Stimulated activated CD8-positive, alpha-beta memory T cell treated with anti-CD3 and anti-CD28 coated beads, Interleukin-7, amount 100 ng/mL, for 24 hours (primary cell): ENCODE results near the gene PSD.

ENCODE experiments used
- DNase-seq: peaks from one replicate; pipeline ENCODE4 v3.0.0-alpha.2; 2020; ENCODE audit warnings: low read depth

The PSD gene

DNA sequence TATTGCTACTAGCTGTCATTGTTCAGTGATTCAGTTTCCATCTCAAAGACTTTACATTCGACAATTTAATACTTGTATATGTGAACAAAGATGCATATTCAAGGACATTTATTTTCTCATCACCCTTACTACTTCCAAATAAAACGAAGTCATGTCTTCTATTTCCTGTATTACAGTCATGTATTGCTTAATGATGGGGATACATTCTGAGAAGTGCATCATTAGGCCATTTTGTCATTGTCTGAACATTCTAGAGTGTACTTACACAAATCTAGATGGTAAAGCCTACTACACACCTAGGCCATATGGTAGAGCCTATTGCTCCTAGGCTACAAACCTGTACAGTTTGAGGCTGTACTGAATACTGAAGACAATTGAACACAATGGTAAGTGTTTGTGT, 26.3 kb upstream of the PSD start:
- no peak for DNase-seq

DNA sequence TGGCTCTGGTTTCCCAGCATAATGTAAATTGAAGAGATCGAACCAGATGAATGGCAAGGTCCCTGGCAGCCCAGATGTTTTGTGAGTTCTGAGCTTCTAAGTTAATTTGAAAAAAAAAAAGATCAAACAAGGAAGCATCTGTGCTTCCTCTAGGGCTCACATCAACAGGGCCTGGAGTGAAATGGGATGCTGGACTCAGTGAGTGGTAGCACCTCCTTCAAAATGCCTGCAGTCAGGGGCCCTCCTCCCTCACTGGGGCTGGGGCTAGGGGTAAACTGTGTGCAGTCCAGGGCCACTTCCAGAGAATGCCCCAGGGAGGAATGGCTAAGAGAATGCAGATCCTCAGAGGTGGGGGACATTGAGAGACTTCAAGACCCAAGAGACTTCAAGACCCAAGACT, 19.8 kb upstream of the PSD start:
- no peak for DNase-seq

DNA sequence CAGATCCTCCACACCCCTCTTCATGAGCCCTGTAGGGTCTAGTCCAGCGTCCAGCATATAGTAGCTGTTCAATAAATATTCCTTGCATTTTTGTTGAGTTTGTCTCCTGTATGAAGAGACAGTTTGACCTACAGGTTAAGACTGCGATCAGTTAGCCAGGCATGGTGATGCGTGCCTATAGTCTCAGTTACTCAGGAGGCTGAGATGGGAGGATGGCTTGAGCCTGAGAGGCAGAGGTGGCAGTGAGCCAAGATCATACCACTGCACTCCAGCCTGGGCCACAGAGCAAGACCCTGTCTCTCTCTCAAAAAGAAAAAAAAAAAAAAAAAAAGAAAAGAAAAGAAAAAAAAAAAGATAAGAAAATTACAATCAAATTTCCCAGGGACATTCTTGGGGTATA, 18.9 kb upstream of the PSD start:
- DNase-seq: no peak

DNA sequence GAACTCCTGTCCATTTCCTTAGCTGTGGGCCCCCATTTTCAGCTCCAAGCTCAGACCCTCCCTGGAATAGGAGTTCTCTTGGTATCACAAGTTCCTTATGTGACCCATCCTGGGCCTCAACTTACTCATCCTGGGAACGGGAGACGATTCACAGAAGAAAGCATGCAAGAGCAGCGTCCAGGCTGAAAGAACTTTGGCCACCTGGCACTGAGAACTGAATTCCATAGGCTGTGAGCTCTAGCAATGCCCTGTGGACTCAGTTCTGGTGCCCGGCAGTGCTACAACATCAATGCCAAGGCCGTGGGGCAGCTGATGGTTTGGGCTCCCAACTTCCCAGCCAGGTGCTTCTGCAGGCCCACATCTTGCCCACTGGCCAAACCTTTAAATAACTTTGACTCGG, 17.7 kb upstream of the PSD start:
- DNase-seq: no peak

DNA sequence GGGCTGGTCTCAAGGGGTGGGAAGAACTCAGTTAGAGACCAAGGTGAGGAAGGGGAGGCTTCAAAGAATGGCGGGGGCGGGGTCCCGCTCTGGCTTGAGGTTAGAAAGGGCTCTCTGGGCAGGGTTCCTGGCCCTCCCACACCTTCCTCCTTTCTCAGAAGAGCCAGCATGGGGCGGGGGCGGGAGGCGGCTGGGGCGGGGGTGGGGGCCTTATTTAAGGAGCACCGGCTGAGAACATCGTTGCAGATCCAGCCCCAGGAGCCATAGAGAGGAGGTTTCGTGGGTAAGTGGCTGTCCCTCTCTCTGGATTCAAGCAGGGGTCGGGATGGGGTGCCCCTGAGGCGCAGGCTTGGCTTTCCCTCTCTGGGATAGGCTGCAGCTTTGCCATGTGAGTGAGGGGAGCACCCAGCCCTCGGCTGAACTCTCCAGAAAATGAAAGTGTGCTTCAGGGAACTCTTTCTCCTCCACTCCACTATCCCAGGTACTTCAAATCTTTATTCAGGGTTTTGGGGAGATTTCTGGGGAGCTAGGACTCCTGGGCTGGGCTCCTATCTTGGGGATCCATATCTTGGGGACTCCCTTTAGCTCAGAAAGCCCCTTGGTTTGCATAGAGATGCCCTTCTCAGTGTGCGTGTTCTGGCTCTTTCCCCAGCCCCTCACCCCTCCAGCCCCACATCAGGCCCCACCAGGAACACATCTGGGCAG, 17.1 kb upstream of the PSD start:
- no peak for DNase-seq

DNA sequence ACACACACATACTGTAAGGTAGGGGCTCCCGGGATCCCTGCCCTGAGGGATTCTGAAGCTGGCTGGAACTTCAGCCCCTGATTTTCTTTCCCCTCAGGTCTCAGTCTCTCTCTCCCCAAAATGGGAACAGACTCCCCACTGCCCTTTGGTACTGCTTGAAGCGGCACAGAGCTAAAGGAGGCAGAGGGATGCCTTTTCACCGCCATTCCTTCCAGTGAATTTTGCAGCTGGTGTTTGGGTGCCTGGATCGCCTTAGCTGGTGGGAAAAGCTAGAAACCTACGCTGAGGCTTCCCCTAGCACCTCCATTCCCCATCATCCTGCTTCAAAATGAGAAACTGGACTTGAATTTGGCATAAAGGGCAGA, 16.5 kb upstream of the PSD start:
- DNase-seq: no peak

DNA sequence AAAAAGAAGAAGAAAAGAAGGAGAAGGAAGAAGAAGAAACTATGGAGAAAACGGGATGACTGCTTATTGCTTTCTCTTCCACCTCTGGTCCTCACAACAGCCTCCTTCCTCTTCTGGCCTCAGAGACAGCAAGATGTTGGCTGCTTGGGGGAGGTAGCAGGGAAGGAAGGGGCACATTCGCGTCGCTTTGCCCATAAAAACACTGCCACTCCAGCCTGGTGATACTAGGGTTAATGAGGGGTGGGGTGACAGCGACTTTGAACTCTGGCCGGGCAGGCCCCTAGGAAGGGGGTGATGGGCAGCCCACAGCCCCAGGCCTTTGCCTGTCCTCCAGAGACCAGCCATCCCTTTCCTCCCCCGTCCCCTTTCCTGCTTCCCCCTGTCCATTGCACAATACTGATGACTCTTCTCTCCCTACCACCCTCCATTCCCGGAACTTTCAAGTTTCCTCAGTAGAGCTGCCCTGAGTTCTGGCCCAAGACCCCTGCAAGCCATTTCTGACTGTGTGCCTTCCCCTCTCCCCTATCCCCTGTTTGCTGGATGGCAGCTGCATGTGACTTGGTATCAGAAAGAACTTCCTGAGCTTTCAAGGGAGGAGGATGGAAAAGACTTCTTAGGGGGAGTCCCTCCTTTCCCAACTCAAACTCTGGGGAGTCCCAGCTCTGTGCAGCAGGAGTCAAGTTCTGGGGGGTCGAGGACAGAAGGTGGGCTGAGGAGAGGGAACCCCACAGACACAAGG, 16.0 kb upstream of the PSD start:
- DNase-seq: no peak

DNA sequence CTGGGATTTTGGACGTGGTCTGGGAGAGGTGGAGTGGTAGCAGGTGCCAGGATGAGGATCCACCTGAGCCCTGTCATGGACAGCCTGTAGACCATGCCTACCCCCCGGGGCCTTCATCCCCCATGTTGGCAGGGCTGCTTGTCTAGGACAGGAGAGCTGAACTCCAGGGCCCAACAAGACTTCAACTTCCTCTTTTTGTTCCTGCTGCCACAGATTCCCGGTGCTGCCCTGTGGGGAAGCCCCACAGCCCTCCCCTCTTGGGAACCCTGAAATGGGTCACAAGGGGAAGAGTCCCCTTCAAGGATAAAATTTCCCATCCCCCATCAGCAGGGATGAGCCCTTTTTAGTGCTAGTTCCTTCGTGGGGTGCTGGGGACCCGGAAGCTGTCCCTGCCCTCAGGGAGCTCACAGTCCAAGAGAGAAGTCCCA, 15.0 kb upstream of the PSD start:
- no peak for DNase-seq

DNA sequence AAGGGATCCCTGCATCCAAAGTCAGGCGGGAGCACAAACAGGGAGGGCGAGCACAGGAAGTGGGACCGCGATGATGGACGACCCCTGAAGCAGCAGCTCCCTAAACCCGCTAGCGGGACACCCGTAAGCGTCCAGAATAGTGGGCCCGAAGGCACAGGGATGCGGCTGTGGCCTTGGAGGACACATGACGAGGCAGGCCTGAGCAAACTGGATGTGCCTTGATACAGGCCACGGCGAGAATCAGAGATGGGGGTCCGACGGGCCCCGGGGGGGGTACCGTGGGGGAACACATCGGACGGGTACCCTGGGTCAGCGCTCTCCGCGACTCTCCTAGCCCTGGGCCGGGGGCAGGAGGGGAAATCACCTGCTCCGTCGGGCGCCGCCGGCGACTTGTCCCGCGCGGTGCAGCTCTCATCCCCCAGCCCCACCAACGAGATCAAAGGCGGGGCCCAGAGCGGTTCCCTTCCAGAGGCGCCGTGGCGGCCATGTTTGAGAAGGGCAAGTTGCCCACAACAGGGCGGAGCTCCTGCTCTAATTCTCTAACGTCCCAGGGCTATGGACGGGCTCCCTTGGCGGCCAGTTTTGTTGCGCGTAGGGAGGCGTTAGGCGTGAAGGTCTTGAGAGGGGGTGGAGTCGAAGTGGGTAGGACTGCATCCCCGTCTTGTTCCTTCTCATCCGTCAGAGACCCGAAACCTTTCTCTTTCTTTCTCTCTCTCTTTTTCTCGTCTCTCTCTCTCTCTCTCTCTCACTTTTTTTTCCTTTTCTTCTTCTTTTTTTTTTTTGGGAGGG, 13.8 kb upstream of the PSD start, which contains the start of gene CUEDC2:
CUEDC2 (minus strand) TSS at position 413 of the 789 bp plus-strand sequence. CDS start 7,386 bp downstream, outside the sequence.
- peak; percentile 93 for DNase-seq

DNA sequence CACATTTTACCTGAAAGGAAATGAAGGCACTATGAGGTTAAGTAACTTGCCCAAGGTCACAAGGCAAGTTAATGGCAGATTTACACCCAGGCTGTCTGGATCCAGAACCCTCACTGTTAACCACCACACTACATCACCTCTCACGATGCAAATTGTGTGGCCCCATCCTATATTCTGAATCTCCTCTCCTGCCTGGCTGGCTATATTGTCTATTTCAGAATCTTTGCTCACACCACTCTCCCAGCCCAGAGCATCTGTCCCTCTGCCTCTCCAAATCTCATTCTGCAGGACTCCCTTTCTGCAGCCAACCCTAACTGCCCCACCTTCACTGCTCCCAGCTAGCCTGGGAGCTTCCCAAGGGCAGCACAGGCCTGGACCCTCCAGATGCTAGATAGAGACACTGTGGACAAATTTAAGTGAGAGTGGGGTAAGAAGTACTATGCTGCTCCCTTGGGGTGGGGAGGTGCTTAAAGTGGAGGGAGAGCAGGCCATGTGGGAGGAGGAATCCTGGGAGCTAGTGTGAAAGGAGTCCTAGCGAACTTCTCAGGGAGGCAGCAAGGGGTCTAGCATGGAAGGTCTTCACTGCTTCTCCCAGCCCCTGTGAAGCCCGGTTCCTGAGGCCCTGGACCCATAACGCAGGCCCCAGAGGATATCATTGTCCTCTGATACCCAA, 13.0 kb upstream of the PSD start:
- no peak for DNase-seq

DNA sequence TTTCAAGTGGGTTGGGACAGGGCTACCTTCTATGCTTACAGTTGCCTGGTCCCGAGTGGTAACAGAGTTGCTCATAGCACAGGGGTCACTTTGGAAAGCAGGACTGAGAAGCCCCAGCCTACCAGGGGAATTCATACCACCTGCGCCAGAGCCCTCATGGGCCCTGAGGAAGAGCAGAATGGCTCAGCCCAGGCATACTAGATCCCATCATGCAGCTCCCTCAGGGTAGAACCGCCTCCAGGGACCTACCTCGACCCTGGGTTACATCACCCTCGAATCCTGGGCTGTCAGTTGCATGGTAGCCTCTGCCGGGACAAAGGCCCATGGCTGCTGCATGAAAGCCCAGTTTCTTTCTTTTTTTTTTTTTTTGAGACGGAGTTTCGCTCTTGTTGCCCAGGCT, 10.9 kb upstream of the PSD start:
- DNase-seq: no peak

DNA sequence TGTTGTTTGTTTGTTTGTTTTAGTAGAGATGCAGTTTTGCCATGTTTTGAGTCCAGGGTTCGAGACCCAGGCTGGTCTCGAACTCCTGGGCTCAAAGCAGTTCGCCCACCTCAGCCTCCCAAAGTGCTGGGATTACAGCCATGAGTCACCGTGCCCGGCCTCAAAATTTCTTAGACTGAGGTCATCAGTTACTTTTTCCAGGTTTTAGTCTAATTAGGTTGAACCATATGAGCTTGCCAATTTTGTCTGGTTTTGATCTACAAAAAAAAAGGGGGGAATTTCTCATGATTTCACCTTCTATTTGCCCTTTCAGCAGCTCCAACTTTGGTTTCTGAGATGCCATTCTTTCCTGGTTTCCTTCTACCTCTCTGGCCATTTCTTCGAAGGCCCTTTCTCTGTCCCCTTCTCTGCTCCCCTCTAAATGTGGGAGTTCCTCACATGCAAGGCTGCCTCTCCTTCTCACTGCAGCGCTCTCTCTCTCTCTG, 8.3 kb upstream of the PSD start:
- DNase-seq: no peak

DNA sequence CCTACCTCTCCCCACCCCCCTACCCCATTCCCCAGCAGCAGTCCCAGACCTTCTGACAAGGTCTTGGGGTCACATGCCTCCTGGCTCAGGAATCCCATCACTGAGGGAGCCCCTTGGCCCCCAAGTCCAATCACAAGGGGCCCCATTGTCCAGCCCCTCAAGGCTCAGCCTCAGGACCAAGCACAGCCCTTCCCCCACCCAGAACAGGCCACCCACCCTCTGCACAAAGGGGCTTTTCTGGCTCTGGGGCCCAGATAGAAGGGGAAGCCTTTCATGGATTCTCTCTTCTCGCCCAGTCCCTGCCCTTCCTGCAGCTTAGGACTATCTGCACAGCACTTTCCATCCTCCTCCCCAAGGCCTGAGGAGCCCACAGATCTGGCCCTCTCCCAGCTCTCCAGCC, 6.9 kb upstream of the PSD start:
- no peak for DNase-seq

DNA sequence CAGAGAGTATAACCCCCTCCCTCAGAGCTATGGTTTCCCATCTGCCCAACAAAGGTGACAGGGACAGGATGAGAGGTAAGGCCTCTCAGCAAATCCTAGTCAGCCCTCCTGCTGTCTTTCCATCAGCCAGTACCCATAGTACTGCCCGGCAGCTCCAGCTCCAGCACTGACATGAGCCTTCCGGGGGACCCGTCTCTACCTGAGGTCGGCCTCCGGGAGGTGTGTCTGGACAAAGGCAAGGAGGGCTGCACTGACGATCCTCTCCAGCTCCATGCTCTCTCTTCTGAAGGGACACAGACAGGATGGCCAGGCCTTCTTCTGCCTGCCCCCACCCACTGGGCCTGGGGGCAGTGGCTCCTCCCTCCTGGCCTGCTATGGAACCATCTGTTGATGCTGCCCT, 6.3 kb upstream of the PSD start:
- no peak for DNase-seq

DNA sequence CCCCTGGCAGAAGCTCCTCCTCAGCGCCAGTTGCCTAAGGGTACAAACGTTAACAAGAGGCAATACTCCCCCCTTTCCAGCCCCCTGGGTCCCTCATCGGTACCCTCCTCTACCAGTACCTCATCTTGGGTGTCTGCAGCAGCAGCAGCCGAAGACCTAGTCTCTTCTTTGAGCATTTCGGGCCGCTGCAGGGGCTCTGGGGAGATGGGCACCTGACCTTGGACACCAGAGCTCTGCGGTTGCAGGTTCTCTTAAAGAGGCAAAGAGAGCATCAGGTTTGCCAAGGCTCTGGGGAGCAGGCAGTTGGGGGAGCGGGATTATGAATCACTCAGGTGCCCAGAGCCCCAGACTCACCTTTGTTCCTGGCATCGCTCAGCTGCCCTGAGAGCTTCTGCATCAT, 5.6 kb upstream of the PSD start:
- DNase-seq: no peak

DNA sequence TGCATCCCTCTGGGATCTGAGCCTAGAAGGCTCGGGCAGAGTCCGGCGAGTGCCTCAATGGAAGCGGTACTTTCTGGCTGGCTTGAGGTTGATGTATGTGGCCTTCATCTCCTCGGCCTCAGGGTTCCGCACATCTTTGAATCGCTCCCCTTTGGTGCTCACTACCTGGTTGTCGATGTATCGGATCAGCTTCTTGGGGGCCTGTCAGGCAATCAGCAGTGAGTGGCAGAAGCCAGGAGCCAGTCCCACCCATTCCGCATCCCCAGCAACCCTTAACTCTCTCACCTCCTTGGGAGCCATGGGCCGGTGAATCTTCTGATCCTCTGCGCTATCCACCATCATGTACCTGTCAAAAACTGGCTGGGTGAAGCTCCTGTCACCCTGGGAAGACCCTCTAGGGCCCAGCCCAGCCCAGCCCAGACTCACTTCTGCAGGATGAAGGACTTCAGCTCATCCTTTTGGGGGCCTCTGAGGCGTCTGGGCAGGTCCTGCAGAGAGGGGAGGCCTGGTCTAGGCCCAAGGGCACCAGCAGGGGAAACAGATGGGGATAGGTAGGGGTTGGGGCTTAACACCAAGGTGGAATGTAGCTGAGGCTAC, 4.9 kb upstream of the PSD start:
- no peak for DNase-seq

DNA sequence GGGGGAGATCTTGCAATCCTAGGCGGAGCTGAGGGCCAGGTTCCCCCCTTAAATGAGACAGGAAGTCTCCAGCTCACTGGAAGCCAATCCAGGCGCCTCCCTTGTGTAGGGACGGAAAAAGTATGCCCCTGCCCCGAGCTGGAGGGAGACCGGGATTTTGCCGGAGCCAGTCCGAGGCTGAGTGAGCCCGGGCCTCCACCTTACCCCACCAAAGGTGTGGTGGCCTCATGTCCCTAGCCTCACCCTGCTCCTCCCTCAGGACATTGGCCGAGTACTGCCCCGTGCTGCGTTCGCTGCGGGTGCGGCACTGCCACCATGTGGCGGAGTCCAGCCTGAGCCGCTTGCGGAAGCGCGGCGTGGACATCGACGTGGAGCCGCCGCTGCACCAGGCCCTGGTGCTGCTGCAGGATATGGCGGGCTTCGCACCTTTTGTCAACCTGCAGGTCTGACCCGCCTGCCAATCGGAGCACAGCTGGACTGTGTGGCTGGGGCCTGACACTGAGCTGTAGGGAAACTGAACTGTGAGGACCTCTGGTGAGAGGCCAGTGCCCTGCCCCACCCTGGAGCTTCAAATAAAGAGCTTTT, 4.1 kb upstream of the PSD start:
- DNase-seq: no peak

DNA sequence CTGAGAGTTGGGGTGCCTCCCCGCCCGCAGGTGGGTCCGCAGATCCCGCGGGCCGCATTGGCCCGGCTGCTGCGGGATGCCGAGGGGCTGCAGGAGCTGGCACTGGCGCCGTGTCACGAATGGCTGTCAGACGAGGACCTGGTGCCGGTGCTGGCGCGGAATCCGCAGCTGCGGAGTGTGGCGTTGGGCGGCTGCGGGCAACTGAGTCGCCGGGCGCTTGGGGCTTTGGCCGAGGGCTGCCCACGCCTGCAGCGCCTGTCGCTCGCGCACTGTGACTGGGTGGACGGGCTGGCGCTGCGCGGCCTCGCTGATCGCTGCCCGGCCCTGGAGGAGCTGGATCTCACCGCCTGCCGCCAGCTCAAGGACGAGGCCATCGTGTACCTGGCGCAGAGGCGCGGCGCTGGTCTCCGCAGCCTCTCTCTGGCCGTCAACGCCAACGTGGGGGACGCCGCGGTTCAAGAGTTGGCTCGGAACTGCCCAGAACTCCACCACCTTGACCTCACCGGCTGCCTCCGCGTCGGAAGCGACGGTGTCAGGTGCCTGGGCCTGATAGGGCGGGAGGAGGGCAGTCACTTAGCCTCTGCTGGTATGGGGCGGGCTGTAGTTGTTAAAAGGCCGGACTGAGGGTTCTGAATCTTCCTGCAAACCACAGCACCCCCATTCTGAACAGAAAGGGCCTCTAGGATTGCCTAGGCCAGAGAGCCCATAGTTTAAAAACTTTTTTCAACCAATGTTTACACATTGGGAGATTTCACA, 3.4 kb upstream of the PSD start:
- DNase-seq: no peak

DNA sequence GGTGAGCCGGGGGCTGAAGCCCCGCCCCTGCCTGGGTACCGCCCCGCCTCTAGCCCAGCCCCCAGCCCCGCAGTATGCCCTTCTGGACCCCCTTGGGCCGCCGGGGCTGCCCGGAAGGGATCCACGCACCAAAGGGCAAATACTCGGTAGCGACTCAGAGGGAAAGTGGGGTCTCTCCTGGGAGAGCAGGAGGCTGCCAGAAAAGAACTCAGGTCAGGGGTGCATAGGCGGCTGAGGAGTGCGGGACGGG, 2.8 kb upstream of the PSD start:
- no peak for DNase-seq

DNA sequence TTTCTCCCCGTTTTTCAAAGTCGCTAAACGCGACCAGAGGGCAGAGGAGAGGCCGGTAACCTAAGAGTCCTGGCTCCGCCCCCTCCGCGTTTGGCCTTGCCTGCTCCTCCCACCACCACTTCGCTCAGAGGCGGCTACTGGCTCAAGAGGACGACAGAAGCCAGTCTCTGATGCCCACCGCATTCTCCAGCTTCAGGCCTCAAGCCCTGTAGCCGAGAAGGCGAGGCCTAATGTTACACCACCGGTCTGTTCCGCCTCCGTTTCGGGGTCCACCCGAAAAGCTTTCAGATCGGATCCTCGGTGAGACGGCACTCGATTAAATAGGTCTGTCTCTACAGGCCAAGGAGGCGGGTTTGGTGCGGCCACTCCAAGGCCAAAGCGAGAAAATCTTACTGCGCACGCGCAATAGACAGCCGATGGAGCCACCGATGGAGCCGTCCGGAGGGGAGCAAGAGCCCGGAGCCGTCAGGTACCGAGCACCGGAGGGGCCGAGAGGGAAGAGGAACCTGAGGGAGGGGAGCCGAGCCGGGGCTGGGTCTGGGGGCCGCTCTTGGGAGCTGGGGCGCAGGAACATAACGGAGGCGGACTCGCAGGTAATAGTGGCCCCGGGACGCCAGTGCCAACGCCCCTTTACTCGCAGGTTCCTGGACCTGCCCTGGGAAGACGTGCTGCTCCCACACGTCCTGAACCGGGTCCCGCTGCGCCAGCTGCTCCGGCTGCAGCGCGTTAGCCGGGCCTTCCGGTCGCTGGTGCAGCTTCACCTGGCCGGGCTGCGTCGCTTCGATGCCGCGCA, 2.3 kb upstream of the PSD start, which contains the start of gene FBXL15:
FBXL15 (plus strand) TSS at position 123 of the 793 bp plus-strand sequence; CDS start at position 417, 294 bp downstream.
- peak; percentile 95 for DNase-seq
